Neural progenitor cell (in vitro differentiated cells): ENCODE data around the gene WNK1. TPM values are rescaled to one million over a fixed set of nuclear protein-coding genes. Genes with fewer than 3 reads are reported as not detected.
A peak's percentile ranks its signal among the peaks of the same experiment; 100 is the strongest.

Experiments used
- DNase-seq: peaks from one replicate; pipeline ENCODE4 v3.0.0-alpha.2; 2016; ENCODE audit warnings: low spot score
- H2AFZ ChIP-seq: fragments of 200-600 bp; sonication (generic); replicated peaks from 2 replicates; pipeline ENCODE4 v1.6.1; 2016; ENCODE audit warnings: antibody characterized with exemption
- H3F3A ChIP-seq: fragments of 200-600 bp; sonication (generic); 2 replicates; pipeline ENCODE4 v1.6.1; 2016; ENCODE audit warnings: antibody characterized with exemption, low read depth
- H3K27ac ChIP-seq: fragments of 200-600 bp; sonication (generic); 2 replicates; pipeline ENCODE4 v1.5.1; 2016; ENCODE audit warnings: mild to moderate bottlenecking
- H3K27me3 ChIP-seq: fragments of 200-600 bp; sonication (generic); 2 replicates; pipeline ENCODE4 v1.6.1; 2016; ENCODE audit warnings: mild to moderate bottlenecking, moderate library complexity
- H3K36me3 ChIP-seq: fragments of 200-600 bp; sonication (generic); 2 replicates; pipeline ENCODE4 v1.5.1; 2016
- H3K4me1 ChIP-seq: fragments of 200-600 bp; sonication (generic); 2 replicates; pipeline ENCODE4 v1.6.1; 2016; ENCODE audit warnings: mixed run types
- H3K4me2 ChIP-seq: fragments of 200-600 bp; sonication (generic); 2 replicates; pipeline ENCODE4 v1.6.1; 2016
- H3K4me3 ChIP-seq: fragments of 200-600 bp; sonication (generic); 2 replicates; pipeline ENCODE4 v1.5.1; 2016
- H3K79me2 ChIP-seq: fragments of 200-600 bp; sonication (generic); 2 replicates; pipeline ENCODE4 v1.6.1; 2016; ENCODE audit warnings: low read depth
- H3K9ac ChIP-seq: fragments of 200-600 bp; sonication (generic); 2 replicates; pipeline ENCODE4 v1.6.1; 2016
- H3K9me3 ChIP-seq: fragments of 200-600 bp; sonication (generic); 2 replicates; pipeline ENCODE4 v1.5.1; 2016; ENCODE audit warnings: low read depth
- H4K20me1 ChIP-seq: fragments of 200-600 bp; sonication (generic); 2 replicates; pipeline ENCODE4 v1.6.1; 2016; ENCODE audit warnings: low read depth
- H3K27ac Mint-ChIP-seq: 3 replicates; pipeline ENCODE4 v1.8.0; 2021; ENCODE audit warnings: mixed read lengths
- H3K27me3 Mint-ChIP-seq: 2 replicates; pipeline ENCODE4 v1.8.0; 2022; ENCODE audit warnings: low read depth, mild to moderate bottlenecking, inconsistent platforms, moderate library complexity, mixed read lengths; ENCODE audit not compliant: insufficient read depth
- H3K36me3 Mint-ChIP-seq: 3 replicates; pipeline ENCODE4 v1.8.0; 2021; ENCODE audit warnings: mixed read lengths
- H3K4me1 Mint-ChIP-seq: 3 replicates; pipeline ENCODE4 v1.8.0; 2021; ENCODE audit warnings: mixed read lengths
- H3K4me3 Mint-ChIP-seq: 3 replicates; pipeline ENCODE4 v1.8.0; 2021; ENCODE audit warnings: mild to moderate bottlenecking, moderate library complexity, mixed read lengths
- H3K9me3 Mint-ChIP-seq: 3 replicates; pipeline ENCODE4 v1.8.0; 2020; ENCODE audit warnings: mixed read lengths
- CTCF ChIP-seq: fragments of 200-600 bp; sonication (generic); IDR thresholded peaks from 2 replicates; pipeline ENCODE4 v1.5.1; 2017; ENCODE audit warnings: antibody characterized with exemption, mild to moderate bottlenecking
- EZH2 ChIP-seq: fragments of 200-600 bp; sonication (generic); IDR thresholded peaks from 2 replicates; pipeline ENCODE4 v1.6.1; 2017; ENCODE audit warnings: antibody characterized with exemption, mild to moderate bottlenecking, moderate library complexity
- EZH2phosphoT487 ChIP-seq: fragments of 200-600 bp; sonication (generic); IDR thresholded peaks from 2 replicates; pipeline ENCODE4 v1.6.1; 2017; ENCODE audit warnings: antibody characterized with exemption
- total RNA-seq: library from RNA; depleted of rRNA; stranded (reverse); fragments of >200 nt; gene quantifications from 2 replicates; pipeline ENCODE4 v1.2.3, GENCODE V29; 2015; ENCODE audit warnings: low replicate concordance

The WNK1 gene
- total RNA-seq, 1 donor from 2014 or later = 73.1 TPM

- H3K36me3 ChIP-seq = no peaks in the 10 kb centered on the region
- peak overlapping the region; percentile 70 for H3K4me3 ChIP-seq
- H3K27ac ChIP-seq = no peak overlapping the region
- peaks cover 59% of the 10 kb centered on the region for H3K79me2 ChIP-seq
- peaks cover 33% of the 10 kb centered on the region for H3F3A ChIP-seq
- Mint-ChIP-seq H3K27ac (no peak overlapping the region), H3K4me3 (peak overlapping the region; percentile 98), H3K4me1 (peaks cover 13% of the 10 kb centered on the region), H3K27me3 (peaks cover 10% of the 10 kb centered on the region), H3K9me3 (no peaks in the 10 kb centered on the region), H3K36me3 (peaks cover 10% of the 10 kb centered on the region)
- DNase-seq = no peak
- no peak overlapping the region for H2AFZ ChIP-seq
- H3K27me3 ChIP-seq = no peaks in the 10 kb centered on the region
- H4K20me1 ChIP-seq = peaks cover 8% of the 10 kb centered on the region
- H3K9ac ChIP-seq = no peak overlapping the region
- no peaks in the 10 kb centered on the region for H3K9me3 ChIP-seq
- TF ChIP-seq EZH2phosphoT487 (no peak), CTCF (no peak), EZH2 (no peak)
- peaks cover 6% of the 10 kb centered on the region for H3K4me1 ChIP-seq
- peak overlapping the region; percentile 79 for H3K4me2 ChIP-seq
Measured at GRCh38 chr12:948238-948637, 195.9 kb downstream of the WNK1 start.

GRCh38 chr12:949453-950191 is 197.2 kb downstream of the WNK1 start, which contains the start of gene RAD52:
TSS of gene RAD52 (minus strand) at chr12:949694. CDS start at chr12:933058, 16,636 bp downstream.
- Histone ChIP-seq H3K36me3 (no peaks in the 10 kb centered on the region), H3K79me2 (peaks cover 45% of the 10 kb centered on the region), H3K9me3 (no peaks in the 10 kb centered on the region), H3K9ac (peak within 1 kb of the TSS; percentile 38), H3K27me3 (no peaks in the 10 kb centered on the region), H3K4me2 (peak within 1 kb of the TSS; percentile 79), H3F3A (peaks cover 33% of the 10 kb centered on the region), H2AFZ (peak within 1 kb of the TSS; percentile 90), H4K20me1 (no peaks in the 10 kb centered on the region), H3K4me1 (peaks cover 6% of the 10 kb centered on the region), H3K4me3 (peak within 1 kb of the TSS; percentile 70), H3K27ac (peak within 1 kb of the TSS; percentile 91)
- peak within 1 kb of the TSS; percentile 98 for H3K4me3 Mint-ChIP-seq
- H3K4me1 Mint-ChIP-seq = peaks cover 18% of the 10 kb centered on the region
- H3K27me3 Mint-ChIP-seq = peaks cover 9% of the 10 kb centered on the region
- no peak for TF ChIP-seq EZH2phosphoT487
- peak; percentile 12 for TF ChIP-seq EZH2
- peak; percentile 96 for TF ChIP-seq CTCF
- peak within 1 kb of the TSS; percentile 91 for H3K27ac Mint-ChIP-seq
- DNase-seq = peak; percentile 99
- no peaks in the 10 kb centered on the region for H3K9me3 Mint-ChIP-seq
- peaks cover 4% of the 10 kb centered on the region for H3K36me3 Mint-ChIP-seq

GRCh38 chr12:951176-951575 is 198.8 kb downstream of the WNK1 start:
- Mint-ChIP-seq H3K4me3 (no peak overlapping the region), H3K27ac (no peak overlapping the region)

More at GRCh38 chr12:951176-951575, 198.8 kb downstream of the WNK1 start:
- no peaks in the 10 kb centered on the region for H3K9me3 Mint-ChIP-seq
- TF ChIP-seq EZH2phosphoT487 (no peak), EZH2 (no peak), CTCF (no peak)
- H3K79me2 ChIP-seq = peaks cover 30% of the 10 kb centered on the region
- peaks cover 33% of the 10 kb centered on the region for H3F3A ChIP-seq
- no peak overlapping the region for H3K4me3 ChIP-seq
- H4K20me1 ChIP-seq = no peaks in the 10 kb centered on the region
- no peak overlapping the region for H2AFZ ChIP-seq
- no peaks in the 10 kb centered on the region for H3K9me3 ChIP-seq
- no peaks in the 10 kb centered on the region for H3K27me3 ChIP-seq
- H3K27me3 Mint-ChIP-seq = peaks cover 9% of the 10 kb centered on the region
- H3K36me3 ChIP-seq = no peaks in the 10 kb centered on the region
- H3K36me3 Mint-ChIP-seq = peaks cover 1% of the 10 kb centered on the region
- H3K4me1 Mint-ChIP-seq = peaks cover 18% of the 10 kb centered on the region
- H3K9ac ChIP-seq = no peak overlapping the region
- peaks cover 6% of the 10 kb centered on the region for H3K4me1 ChIP-seq
- no peak for DNase-seq
- no peak overlapping the region for H3K4me2 ChIP-seq
- H3K27ac ChIP-seq = no peak overlapping the region
